ENCODE results near the gene SH3PXD2B. TPM values are rescaled to one million over a fixed set of nuclear protein-coding genes. Genes with fewer than 3 reads are reported as not detected.

SH3PXD2B gene
- polyA plus RNA-seq, 3 donors: 0.19 to 0.77 (median 0.31) TPM

GRCh38 chr5:172433071-172433470 lies 21.3 kb downstream of the SH3PXD2B start:
- no peak overlapping the region for H3K9ac ChIP-seq (ENCODE audit: insufficient read depth, low read length, poor library complexity, severe bottlenecking)
- peaks cover 29 to 33% of the 10 kb centered on the region in 2 donors for H3K4me1 ChIP-seq (ENCODE audit: control insufficient read depth in 1 of 2, insufficient read depth in 2 of 2, low read length in 2 of 2)
- intact Hi-C loops (cut with micrococcal nuclease): no loop called here
- no peak overlapping the region for H3K27ac Mint-ChIP-seq
- H3K27ac ChIP-seq (ENCODE audit: low read depth in 1 of 2, low read length in 2 of 2): no peak overlapping the region
- H3K36me3 Mint-ChIP-seq: peaks cover 0 to 3% of the 10 kb centered on the region in 2 donors
- peaks cover 29% of the 10 kb centered on the region for H3K4me1 Mint-ChIP-seq
- no peaks in the 10 kb centered on the region for H4K20me1 ChIP-seq (ENCODE audit: insufficient read depth, low read length)
- WGBS (ENCODE audit: insufficient coverage): no CpG with 5 or more reads among the region's 3 CpGs
- H3K27me3 Mint-ChIP-seq (ENCODE audit: low read depth in 3 of 3): peaks cover 14 to 27% (median 17%) of the 10 kb centered on the region in 3 donors
- H3K4me3 Mint-ChIP-seq: no peak overlapping the region
- no peak overlapping the region for H3K4me2 ChIP-seq (replicated peaks; ENCODE audit: extremely low read depth, low read length, poor library complexity, severe bottlenecking)
- H3K4me3 ChIP-seq (replicated peaks in 1 of 3; ENCODE audit: low read depth in 2 of 3, low read length in 3 of 3): no peak overlapping the region
- no peak for DNase-seq
- no peaks in the 10 kb centered on the region for H3K9me3 ChIP-seq (replicated peaks in 1 of 2; ENCODE audit: control insufficient read depth in 1 of 2, insufficient read depth in 1 of 2, low read length in 2 of 2)
- H2AFZ ChIP-seq (ENCODE audit: insufficient read depth, low read depth, low read length, poor library complexity, severe bottlenecking): no peak overlapping the region
- H3K9me3 Mint-ChIP-seq: peaks cover 0 to 3% (median 0%) of the 10 kb centered on the region in 7 donors
- no peaks in the 10 kb centered on the region for H3K36me3 ChIP-seq (replicated peaks in 1 of 2; ENCODE audit: control insufficient read depth in 1 of 2, insufficient read depth in 2 of 2, low read length in 2 of 2)
- TF ChIP-seq, protein P1, sequence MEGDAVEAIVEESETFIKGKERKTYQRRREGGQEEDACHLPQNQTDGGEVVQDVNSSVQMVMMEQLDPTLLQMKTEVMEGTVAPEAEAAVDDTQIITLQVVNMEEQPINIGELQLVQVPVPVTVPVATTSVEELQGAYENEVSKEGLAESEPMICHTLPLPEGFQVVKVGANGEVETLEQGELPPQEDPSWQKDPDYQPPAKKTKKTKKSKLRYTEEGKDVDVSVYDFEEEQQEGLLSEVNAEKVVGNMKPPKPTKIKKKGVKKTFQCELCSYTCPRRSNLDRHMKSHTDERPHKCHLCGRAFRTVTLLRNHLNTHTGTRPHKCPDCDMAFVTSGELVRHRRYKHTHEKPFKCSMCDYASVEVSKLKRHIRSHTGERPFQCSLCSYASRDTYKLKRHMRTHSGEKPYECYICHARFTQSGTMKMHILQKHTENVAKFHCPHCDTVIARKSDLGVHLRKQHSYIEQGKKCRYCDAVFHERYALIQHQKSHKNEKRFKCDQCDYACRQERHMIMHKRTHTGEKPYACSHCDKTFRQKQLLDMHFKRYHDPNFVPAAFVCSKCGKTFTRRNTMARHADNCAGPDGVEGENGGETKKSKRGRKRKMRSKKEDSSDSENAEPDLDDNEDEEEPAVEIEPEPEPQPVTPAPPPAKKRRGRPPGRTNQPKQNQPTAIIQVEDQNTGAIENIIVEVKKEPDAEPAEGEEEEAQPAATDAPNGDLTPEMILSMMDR (IDR thresholded peaks at IDR 0.05): no peak
- H3K79me2 ChIP-seq (ENCODE audit: insufficient read depth, low read length): no peaks in the 10 kb centered on the region
- H3K27me3 ChIP-seq (ENCODE audit: control insufficient read depth in 2 of 2, insufficient read depth in 2 of 2, low read length in 2 of 2): no peaks in the 10 kb centered on the region

- Histone ChIP-seq H3K9ac (ENCODE audit: insufficient read depth, low read length, poor library complexity, severe bottlenecking) (no peak overlapping the region), H2AFZ (ENCODE audit: insufficient read depth, low read depth, low read length, poor library complexity, severe bottlenecking) (no peak overlapping the region), H3K4me2 (replicated peaks; ENCODE audit: extremely low read depth, low read length, poor library complexity, severe bottlenecking) (no peak overlapping the region), H3K4me3 (replicated peaks in 1 of 3; ENCODE audit: low read depth in 2 of 3, low read length in 3 of 3) (no peak overlapping the region), H4K20me1 (ENCODE audit: insufficient read depth, low read length) (no peaks in the 10 kb centered on the region), H3K79me2 (ENCODE audit: insufficient read depth, low read length) (no peaks in the 10 kb centered on the region), H3K4me1 (ENCODE audit: control insufficient read depth in 1 of 2, insufficient read depth in 2 of 2, low read length in 2 of 2) (peaks cover 22 to 25% of the 10 kb centered on the region in 2 donors), H3K36me3 (replicated peaks in 1 of 2; ENCODE audit: control insufficient read depth in 1 of 2, insufficient read depth in 2 of 2, low read length in 2 of 2) (no peaks in the 10 kb centered on the region), H3K9me3 (replicated peaks in 1 of 2; ENCODE audit: control insufficient read depth in 1 of 2, insufficient read depth in 1 of 2, low read length in 2 of 2) (no peaks in the 10 kb centered on the region), H3K27ac (ENCODE audit: low read depth in 1 of 2, low read length in 2 of 2) (no peak overlapping the region), H3K27me3 (ENCODE audit: control insufficient read depth in 2 of 2, insufficient read depth in 2 of 2, low read length in 2 of 2) (peaks cover 3 to 18% of the 10 kb centered on the region in 2 donors)
- H3K4me1 Mint-ChIP-seq: peaks cover 23% of the 10 kb centered on the region
- peaks cover 19 to 36% (median 28%) of the 10 kb centered on the region in 3 donors for H3K27me3 Mint-ChIP-seq (ENCODE audit: low read depth in 3 of 3)
- intact Hi-C loops (cut with micrococcal nuclease): no loop called here
- H3K4me3 Mint-ChIP-seq: no peak overlapping the region
- peaks cover 0 to 3% (median 0%) of the 10 kb centered on the region in 7 donors for H3K9me3 Mint-ChIP-seq
- peaks cover 0 to 3% of the 10 kb centered on the region in 2 donors for H3K36me3 Mint-ChIP-seq
- DNase-seq: no peak
- TF ChIP-seq, protein P1 (IDR thresholded peaks at IDR 0.05): no peak
- WGBS (ENCODE audit: insufficient coverage): no CpG with 5 or more reads among the region's 2 CpGs
- H3K27ac Mint-ChIP-seq: peak overlapping the region in 4 of 7 donors; percentile 30 to 83 (median 74)
Measured at GRCh38 chr5:172430354-172430753, 24.0 kb downstream of the SH3PXD2B start.

All from CD14-positive monocyte (primary cell).